Putamen (tissue), 1 donor: ENCODE measurements around the gene FKBP5.

Source experiments
- DNase-seq: peaks from one replicate; pipeline ENCODE4 v3.0.0-alpha.2; 2016; ENCODE audit warnings: low spot score

The FKBP5 gene

GRCh38 chr6:35662999-35663398 lies 25.7 kb downstream of the FKBP5 start:
- no peak for DNase-seq

GRCh38 chr6:35654883-35655282 lies 33.8 kb downstream of the FKBP5 start:
- no peak for DNase-seq

- DNase-seq, result no peak
Measured at GRCh38 chr6:35651244-35651643, 37.5 kb downstream of the FKBP5 start.

GRCh38 chr6:35650015-35650414 lies 38.7 kb downstream of the FKBP5 start:
- no peak for DNase-seq

- DNase-seq, result no peak
Measured at GRCh38 chr6:35648203-35648602, 40.5 kb downstream of the FKBP5 start.

GRCh38 chr6:35647400-35647799 lies 41.3 kb downstream of the FKBP5 start:
- DNase-seq, result no peak

GRCh38 chr6:35643162-35643535 lies 45.6 kb downstream of the FKBP5 start:
- no peak for DNase-seq

GRCh38 chr6:35642471-35643161 lies 46.1 kb downstream of the FKBP5 start:
- no peak for DNase-seq

GRCh38 chr6:35640017-35640664 lies 48.6 kb downstream of the FKBP5 start:
- no peak for DNase-seq

GRCh38 chr6:35638679-35639078 lies 50.0 kb downstream of the FKBP5 start:
- DNase-seq, result no peak

- DNase-seq, result no peak
Measured at GRCh38 chr6:35637911-35638310, 50.8 kb downstream of the FKBP5 start.

GRCh38 chr6:35635601-35636597 lies 52.8 kb downstream of the FKBP5 start:
- no peak for DNase-seq

GRCh38 chr6:35634316-35634715 lies 54.4 kb downstream of the FKBP5 start:
- no peak for DNase-seq

- no peak for DNase-seq
Measured at GRCh38 chr6:35633579-35634089, 55.1 kb downstream of the FKBP5 start.

- DNase-seq, result no peak
Measured at GRCh38 chr6:35629876-35630378, 58.8 kb downstream of the FKBP5 start.

- no peak for DNase-seq
Measured at GRCh38 chr6:35626401-35626800, 62.3 kb downstream of the FKBP5 start.

- DNase-seq, result no peak
Measured at GRCh38 chr6:35624341-35625070, 64.2 kb downstream of the FKBP5 start.

GRCh38 chr6:35622283-35622682 lies 66.4 kb downstream of the FKBP5 start:
- no peak for DNase-seq

GRCh38 chr6:35620706-35621105 lies 68.0 kb downstream of the FKBP5 start:
- no peak for DNase-seq

- DNase-seq, result no peak
Measured at GRCh38 chr6:35613762-35614161, 75.0 kb downstream of the FKBP5 start.

- DNase-seq, result no peak
Measured at GRCh38 chr6:35611240-35611639, 77.5 kb downstream of the FKBP5 start.

GRCh38 chr6:35610830-35611229 lies 77.9 kb downstream of the FKBP5 start:
- no peak for DNase-seq
